Fibroblast of lung (primary cell): ENCODE measurements around the gene MORN1.

ENCODE experiments used
- CTCF ChIP-seq, 2 donors: IDR thresholded peaks in 1 of 2; conservative IDR thresholded peaks in 1 of 2; 1 replicate in 1 of 2; 2 replicates in 1 of 2; pipeline ENCODE4 v1.5.1; 2011 to 2012; ENCODE audit warnings: low read length in 2 of 2, control low read depth in 1 of 2, inconsistent platforms in 1 of 2, low read depth in 1 of 2, mild to moderate bottlenecking in 1 of 2
- EZH2 ChIP-seq: IDR thresholded peaks from 2 replicates; pipeline ENCODE4 v1.5.1; 2012; ENCODE audit warnings: low read length, control low read depth, mild to moderate bottlenecking; ENCODE audit errors: missing control alignments

GRCh38 chr1:2385606-2386280 lies 5.6 kb downstream of the MORN1 start:
- TF ChIP-seq CTCF (conservative IDR thresholded peaks at IDR 0.05 in 1 of 2, IDR thresholded peaks at IDR 0.05 in 1 of 2; ENCODE audit: low read depth in 1 of 2, low read length in 2 of 2): no peak
- no peak for TF ChIP-seq EZH2
